CD1c-positive myeloid dendritic cell (primary cell): ENCODE data around the gene SPRED3.
"Not testable (repeated sequence)": the region's sequence is repeated elsewhere in the genome, so short reads cannot be mapped to it uniquely, and the experiment has no call there.

ENCODE experiments used
- DNase-seq: peaks from one replicate; pipeline ENCODE4 v3.0.0-alpha.2; 2016; ENCODE audit errors: extremely low spot score

SPRED3 gene

GRCh38 chr19:38391911-38392464 is 3.5 kb downstream of the SPRED3 start:
- DNase-seq: no peak

- DNase-seq: peak; percentile 61
These were observed 4.3 kb downstream of the SPRED3 start for GRCh38 chr19:38392707-38393308.

GRCh38 chr19:38394488-38394887 is 6.0 kb downstream of the SPRED3 start:
- peak; percentile 31 for DNase-seq

GRCh38 chr19:38395381-38396114 is 7.1 kb downstream of the SPRED3 start:
- DNase-seq: no peak

- no peak for DNase-seq
These were observed 10.6 kb downstream of the SPRED3 start for GRCh38 chr19:38399081-38399480.

GRCh38 chr19:38399537-38399936 is 11.0 kb downstream of the SPRED3 start:
- DNase-seq: no peak

- DNase-seq: no peak
These were observed 11.9 kb downstream of the SPRED3 start for GRCh38 chr19:38400361-38400760.

- no peak for DNase-seq
These were observed 12.7 kb downstream of the SPRED3 start for GRCh38 chr19:38401148-38401547.

- no peak for DNase-seq
These were observed 14.1 kb downstream of the SPRED3 start for GRCh38 chr19:38402623-38402966.

GRCh38 chr19:38402967-38403674 is 14.6 kb downstream of the SPRED3 start, which contains the start of gene FAM98C:
Gene FAM98C (plus strand): TSS chr19:38403093. CDS start chr19:38403154, 61 bp downstream.
- DNase-seq: peak; percentile 99

- DNase-seq: no peak
These were observed 16.4 kb downstream of the SPRED3 start for GRCh38 chr19:38404858-38405257.

GRCh38 chr19:38405276-38405675 is 16.8 kb downstream of the SPRED3 start:
- no peak for DNase-seq

GRCh38 chr19:38409631-38410133 is 21.2 kb downstream of the SPRED3 start:
- no peak for DNase-seq

GRCh38 chr19:38410407-38410806 is 21.9 kb downstream of the SPRED3 start:
- DNase-seq: not testable (repeated sequence)

- DNase-seq: no peak
These were observed 22.7 kb downstream of the SPRED3 start for GRCh38 chr19:38411041-38411712.

- not testable (repeated sequence) for DNase-seq
These were observed 23.4 kb downstream of the SPRED3 start for GRCh38 chr19:38411898-38412297.

- no peak for DNase-seq
These were observed 24.0 kb downstream of the SPRED3 start for GRCh38 chr19:38412491-38412890.

- DNase-seq: no peak
These were observed 24.5 kb downstream of the SPRED3 start for GRCh38 chr19:38412961-38413360.

- DNase-seq: no peak
These were observed 24.9 kb downstream of the SPRED3 start for GRCh38 chr19:38413416-38413815.

GRCh38 chr19:38417146-38417543 is 28.6 kb downstream of the SPRED3 start:
- DNase-seq: no peak
